Prostate gland (tissue), 2 donors: Measurements from ENCODE around the gene SEPTIN8.

ENCODE experiments used
- CTCF ChIP-seq, 4 experiments: fragments of 200-600 bp in 2 of 4; fragments of 450-650 bp in 2 of 4; sonication (generic) in 2 of 4; IDR thresholded peaks; 1 replicate in 3 of 4; 2 replicates in 1 of 4; pipeline ENCODE4 v1.5.1; 2016 to 2019; ENCODE audit warnings: antibody characterized with exemption in 4 of 4, mild to moderate bottlenecking in 2 of 4, moderate library complexity in 2 of 4
- POLR2A ChIP-seq: fragments of 450-650 bp; IDR thresholded peaks from one replicate; pipeline ENCODE4 v1.6.1; 2016; ENCODE audit warnings: antibody characterized with exemption, mild to moderate bottlenecking
- POLR2AphosphoS5 ChIP-seq: sonication (generic); formaldehyde crosslinking; IDR thresholded peaks from one replicate; pipeline ENCODE4 v1.6.1; 2017; ENCODE audit warnings: antibody characterized with exemption

- TF ChIP-seq CTCF (IDR thresholded peaks at IDR 0.05) (no peak), POLR2A (no peak), POLR2AphosphoS5 (no peak)
Measured at GRCh38 chr5:132821791-132822190, 44.8 kb upstream of the SEPTIN8 start.
